GM21737 (cell line): Measurements from ENCODE around the gene GRAMD2A.

Experiments
- ATAC-seq: cut with Tn5 transposase; IDR thresholded peaks from one replicate; pipeline ENCODE4 v1.9.1; 2021; ENCODE audit warnings: mild to moderate bottlenecking, moderate library complexity; ENCODE audit not compliant: unreplicated experiment

GRAMD2A gene

DNA sequence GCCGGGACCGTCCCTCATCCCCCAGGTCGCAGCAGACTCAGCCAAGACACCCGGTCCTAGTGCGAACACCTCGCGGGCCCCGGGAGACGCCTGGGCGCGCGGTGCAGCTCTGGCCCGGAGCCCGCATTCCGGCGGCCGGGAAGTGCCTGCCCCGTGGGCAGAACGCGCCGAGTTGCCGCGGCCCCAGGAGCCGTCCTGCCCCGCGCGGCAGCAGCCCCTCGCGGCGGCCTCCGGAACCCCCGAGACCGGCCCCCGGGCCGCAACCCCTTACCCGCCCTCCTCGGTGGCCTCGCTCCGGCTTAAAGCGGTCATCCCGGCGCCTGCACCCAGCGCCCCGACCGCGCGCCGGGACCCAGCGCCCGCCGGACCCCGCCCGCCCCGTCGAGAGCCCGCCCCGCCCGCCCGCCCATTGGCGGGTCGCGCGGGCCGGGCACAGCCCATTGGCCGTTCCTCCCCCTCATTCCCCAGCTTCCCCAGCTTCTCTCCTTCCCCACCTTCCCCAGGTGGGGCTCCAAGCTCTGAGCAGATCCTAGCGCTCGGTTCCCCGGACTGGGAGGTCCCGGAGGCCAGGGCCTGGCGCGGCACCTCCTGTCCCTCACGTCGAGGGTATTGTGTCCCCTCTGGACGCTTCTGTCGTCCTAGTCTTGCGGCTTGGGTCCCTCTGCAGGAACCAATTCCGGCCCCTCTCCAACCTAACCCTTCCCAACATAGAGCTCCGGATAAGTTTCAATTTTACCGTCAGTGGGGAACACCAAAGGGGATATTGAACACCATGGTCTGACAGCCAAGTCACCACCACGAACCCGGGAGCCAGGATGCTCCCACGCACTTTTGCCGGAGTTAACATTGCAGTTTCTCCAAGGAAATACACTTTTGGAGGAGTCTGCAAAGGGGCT, at the start of gene GRAMD2A:
TSS of gene GRAMD2A (minus strand) at position 328 of the 896 bp plus-strand sequence.
- no peak for ATAC-seq

DNA sequence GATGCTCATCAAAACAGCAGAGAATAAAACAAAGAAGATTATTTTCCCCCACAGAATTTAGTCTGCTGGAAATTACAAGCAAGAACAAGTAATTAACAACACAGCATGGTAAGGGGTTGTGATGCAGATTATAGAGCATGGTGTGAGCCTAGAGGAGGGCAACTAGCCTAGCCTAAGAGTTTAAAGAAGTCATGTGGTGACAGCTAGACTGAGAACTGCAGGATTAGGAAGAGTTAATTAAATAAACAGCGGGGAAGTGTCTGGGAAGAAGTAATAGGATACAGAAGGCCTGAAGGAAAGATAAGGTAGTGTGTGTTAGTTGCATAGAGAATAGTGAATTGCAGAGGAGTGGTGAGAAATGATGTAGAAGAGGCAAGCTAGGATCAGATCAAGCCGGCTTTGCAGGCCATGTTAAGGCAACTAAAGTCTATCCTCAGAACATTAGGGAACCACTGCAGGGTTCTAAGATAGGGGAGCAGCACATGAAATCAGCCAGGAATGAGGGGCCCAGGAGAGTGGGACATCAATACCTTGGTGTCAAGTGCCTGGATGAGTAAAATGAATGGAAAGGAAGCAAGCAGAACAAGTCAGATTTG, 45.3 kb upstream of the GRAMD2A start:
- ATAC-seq, result no peak

DNA sequence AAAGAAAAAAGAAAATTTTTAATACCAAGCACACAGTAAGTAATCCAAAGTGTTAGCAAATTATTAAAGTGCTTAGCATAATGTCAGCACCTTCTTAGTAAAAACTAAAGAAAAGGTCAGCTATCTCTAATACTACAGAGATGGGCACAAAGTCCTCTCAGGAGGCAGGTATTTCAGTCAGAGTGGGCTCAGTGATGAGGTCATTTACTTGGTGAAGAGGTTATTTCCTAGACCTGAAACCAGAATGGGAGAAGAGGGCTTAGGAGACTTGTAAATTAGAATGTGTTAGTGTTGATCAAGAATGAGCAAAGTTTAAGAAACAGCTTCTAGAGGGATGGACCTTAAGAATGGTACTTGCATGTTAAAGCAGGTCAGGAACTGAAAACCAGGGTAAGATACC, 42.1 kb upstream of the GRAMD2A start:
- ATAC-seq, result no peak

DNA sequence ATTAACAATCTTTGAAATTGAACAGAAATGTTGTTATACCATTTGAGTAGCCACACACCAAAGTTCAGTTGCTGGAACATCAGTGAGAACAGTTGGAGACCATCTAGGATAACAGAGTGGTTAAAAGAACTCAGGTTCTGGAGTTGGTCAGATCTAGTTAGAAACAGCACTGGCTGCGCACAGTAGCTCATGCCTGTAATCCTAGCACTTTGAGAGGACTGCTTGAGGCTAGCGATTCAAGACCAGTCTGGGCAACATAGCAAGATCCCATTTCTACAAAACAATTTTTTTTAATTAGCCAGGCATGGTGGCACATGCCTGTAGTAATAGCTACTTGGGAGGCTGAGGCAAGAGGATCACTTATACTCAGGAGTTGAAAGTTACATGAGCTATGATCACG, 41.0 kb upstream of the GRAMD2A start:
- no peak for ATAC-seq

DNA sequence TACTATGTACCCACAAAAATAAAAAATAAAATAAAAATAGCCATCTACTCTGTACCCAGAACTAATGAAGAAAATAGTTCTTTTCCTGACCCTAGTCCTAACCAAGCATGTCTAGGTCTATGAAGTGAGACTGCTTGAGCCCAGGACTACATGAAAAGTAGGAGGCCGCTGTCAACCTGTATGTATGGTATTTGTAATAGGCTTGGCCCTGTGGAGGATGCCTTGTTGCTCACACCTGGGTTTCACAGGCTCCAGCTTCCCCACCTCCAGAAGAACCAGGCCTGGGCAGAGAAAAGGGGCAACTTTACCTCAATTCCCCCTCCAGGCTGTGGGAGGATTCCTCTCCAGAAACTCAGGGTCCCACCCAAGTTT, 40.3 kb upstream of the GRAMD2A start:
- ATAC-seq, result no peak

DNA sequence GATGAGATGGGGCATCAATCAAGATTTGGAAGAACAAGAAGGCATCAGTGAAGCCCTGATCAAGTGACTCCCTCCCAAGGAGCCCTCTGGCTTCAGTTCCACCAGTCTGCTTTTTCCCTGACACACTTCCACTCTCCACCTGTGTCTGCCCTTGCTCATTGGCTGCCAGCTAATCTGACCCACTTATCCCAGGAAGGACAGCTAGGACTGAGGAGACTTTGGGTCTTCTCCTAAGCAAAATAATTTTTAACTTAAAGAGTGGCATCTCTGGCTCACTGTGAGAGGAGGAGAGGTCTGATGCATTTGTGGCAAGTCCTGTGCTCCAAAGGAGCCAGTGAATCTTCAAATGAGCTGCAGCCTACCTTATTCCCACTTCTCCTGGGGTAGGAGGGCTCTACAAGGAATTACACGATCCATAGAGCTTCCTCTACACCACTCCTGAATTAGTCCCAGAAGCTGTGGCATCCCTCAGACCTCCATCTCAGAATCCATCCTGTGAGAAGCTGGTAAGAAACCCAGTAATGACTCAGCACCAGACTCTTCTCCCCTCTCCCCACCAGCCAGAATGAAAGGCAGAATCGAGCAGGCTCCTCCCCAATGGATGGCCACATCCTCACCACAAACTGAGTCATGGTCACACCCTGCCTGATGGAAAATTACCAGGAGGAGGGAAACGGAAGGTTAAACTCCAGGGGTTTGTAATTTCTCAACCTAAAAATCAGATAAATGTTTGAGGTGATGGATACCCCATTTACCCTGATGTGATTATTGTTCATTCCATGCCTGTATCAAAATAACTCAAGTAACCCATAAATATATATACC, 39.7 kb upstream of the GRAMD2A start:
- ATAC-seq, result peak; percentile 80

DNA sequence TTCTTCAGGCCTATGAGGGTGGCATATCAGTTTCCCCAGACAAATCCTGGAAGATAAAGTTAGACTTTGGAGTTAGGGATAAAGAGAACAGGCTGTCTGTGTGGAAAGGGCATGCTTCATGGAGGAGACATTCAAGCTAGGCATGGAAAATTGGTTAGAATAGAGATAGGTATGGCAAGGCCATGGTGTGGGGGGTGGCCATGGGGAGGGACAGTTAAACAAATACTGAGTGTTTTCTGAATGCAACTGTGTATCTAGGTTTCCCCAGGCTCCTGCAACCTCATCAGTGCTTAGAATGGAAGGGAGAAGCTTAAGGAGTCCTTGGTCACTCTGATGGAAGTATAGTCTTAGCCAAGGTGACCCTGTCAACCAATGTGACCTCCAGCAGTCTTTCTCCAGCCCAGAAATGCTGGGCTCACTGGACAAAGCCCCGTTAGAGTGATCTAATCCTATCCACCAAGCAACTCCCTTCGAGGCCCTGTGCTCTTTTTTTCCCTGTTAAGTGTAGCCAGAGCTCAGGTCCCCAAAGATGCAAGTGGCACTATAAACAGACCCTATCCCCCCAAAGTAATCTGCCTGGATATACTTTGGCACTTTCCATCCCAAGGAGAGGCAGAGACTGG, 38.9 kb upstream of the GRAMD2A start:
- no peak for ATAC-seq

DNA sequence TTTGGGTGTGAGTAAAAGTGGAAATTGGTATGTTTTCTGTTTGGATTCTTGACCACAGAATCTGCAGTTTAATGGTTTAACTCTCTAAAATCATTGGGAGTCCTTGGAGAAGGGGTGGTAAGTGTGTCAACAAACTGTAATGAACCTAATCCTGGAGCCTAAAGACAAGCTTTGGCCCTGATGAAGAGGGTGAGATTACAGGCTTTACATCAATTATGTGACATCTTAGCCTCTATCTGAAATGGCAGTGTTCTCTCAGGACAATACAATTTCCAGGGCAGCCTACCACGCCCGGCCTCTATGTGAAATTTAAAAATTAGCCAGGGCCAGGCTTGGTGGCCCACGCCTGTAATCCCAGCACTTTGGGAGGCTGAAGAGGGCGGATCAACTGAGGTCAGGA, 37.7 kb upstream of the GRAMD2A start:
- ATAC-seq, result no peak

DNA sequence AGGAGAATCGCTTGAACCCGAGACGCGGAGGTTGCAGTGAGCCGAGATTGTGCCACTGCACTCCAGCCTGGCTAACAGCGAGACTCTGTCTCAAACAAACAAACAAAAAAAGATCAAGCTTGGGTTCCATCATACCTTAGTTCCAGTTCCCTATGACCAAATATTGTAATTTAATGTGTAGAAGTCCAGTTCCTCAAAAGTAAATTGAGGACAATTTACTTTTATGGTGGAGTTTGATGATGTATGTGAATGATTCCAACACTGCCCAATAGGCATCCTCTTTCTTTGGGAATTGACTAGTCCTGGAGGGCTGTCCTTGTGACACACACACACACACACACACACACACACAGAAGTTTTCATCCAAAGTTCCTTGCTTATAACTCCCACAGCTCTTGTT, 36.2 kb upstream of the GRAMD2A start:
- no peak for ATAC-seq

DNA sequence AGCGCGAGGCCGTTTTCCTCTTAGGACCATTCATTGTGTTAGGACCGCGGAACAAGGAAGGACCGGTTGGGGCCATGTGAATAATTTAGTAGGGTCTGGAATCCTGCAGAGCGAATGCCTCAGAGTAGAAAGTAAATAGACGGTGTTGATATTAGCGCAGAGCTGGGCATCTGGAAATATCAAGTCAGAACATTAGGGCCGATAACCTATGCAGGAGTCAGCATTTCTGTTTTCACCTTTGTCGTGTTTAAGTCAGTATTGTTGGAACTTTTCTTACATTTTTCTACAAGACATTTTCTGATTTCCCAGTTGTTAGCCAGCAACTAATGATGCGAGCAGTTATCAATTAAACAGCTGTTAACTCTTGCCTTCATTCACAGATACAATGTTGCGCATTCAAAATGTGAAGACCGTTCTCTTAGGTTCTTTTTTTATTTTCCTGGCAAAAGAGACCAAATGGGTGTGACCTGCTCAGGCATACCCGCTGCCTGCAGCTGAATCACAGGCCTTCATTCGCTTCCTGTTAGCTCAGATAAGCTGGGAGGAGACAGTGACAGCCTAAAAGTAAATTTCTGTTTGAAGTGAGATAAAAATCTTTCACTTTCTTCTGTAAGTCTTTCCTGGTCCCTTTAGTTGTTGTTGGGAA, 34.4 kb upstream of the GRAMD2A start:
- no peak for ATAC-seq

DNA sequence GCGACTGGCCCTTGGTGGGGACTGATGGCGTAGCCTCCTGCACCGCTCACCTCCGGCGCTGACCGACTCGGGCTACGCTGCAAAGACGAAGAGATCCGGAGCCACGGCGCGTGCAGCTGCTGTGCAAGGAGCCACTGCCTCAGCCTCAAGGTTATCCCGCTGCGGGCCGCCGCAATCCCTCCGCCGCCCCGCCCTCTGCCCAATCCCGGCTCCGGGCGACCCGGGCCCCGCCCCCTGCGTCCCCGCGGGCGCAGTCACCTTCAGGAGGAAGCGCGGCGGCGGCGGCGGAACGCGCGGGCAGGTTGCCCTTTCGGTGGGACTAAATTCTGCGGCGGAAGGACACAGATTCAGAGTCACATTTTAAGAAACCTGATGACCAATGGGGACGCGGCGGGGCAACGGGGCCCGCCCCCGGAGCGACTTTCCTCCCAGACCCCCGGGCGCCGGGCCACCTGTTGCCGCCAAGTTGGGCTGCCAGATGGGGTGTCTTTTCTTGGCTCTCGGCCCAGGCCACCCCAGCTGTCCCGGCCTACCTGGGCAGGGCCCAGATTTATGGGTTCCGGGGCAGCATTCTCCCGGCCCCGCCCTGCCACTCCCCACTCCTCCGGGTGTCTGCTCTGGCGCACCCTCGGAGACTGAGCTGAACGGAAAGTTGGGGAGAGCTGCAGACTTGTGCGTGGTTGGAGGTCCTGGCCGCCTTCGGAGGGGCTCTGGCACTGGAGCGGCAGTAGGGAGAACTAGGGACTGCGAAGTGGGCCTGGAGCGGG, 33.7 kb upstream of the GRAMD2A start, which contains the start of gene PKM:
TSS of gene PKM (minus strand) at position 125 of the 767 bp plus-strand sequence. CDS start 12,093 bp downstream, outside the sequence.
- peak; percentile 37 for ATAC-seq

DNA sequence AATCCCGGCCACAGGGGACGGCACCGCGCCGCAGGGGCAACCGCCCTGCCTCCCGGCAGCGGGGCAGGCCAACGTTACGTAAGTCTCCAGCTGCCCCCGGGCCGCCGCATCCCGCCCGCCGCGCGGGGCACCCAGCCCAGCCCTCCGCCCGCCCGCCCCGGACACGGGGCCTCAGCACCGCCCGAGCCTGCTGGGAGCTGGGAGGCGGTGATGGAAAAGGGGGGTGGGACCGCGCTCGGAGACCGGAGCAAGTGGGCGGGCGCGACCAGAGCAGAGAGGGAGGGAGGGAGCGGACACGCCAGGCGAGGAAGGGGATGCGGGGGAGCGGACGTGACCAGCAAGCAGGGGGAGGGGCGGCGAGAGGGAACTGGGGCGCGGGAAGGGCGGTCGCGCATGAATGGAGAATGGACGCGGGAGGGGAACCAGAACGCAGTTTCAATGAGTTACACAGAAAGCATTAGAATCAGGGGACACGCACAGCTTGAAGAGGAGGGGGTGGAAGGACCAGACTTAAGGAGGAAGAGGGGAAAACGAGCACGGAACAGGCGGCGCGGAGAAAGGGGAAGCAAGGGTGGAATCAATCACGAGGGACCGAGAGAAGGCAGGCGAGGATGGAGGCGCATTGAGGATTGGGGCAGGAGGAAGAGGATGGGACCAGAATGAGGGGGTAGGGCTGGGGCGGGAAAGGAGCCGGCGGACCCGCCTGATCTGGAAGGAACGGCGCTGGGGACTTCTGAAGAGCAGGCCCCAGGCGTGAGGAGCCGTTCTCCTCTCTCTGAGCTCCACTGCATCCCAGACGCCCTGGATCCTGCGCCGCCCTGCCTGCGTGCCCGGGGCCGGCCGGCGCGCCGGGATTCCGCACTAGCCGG, 32.8 kb upstream of the GRAMD2A start:
- no peak for ATAC-seq

DNA sequence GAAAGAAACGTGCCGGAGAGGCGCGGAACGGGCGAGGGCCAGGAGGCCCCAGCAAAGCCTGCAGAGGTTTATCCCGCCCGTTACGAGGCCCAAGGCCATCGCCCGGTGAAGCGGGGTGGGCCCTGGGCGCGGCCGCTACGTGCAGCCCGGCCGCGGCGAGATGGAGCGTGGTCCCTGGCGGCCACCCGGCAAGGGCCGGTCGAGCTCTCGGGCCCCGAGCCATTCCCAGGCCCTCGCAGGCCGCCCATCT, 32.3 kb upstream of the GRAMD2A start:
- no peak for ATAC-seq

DNA sequence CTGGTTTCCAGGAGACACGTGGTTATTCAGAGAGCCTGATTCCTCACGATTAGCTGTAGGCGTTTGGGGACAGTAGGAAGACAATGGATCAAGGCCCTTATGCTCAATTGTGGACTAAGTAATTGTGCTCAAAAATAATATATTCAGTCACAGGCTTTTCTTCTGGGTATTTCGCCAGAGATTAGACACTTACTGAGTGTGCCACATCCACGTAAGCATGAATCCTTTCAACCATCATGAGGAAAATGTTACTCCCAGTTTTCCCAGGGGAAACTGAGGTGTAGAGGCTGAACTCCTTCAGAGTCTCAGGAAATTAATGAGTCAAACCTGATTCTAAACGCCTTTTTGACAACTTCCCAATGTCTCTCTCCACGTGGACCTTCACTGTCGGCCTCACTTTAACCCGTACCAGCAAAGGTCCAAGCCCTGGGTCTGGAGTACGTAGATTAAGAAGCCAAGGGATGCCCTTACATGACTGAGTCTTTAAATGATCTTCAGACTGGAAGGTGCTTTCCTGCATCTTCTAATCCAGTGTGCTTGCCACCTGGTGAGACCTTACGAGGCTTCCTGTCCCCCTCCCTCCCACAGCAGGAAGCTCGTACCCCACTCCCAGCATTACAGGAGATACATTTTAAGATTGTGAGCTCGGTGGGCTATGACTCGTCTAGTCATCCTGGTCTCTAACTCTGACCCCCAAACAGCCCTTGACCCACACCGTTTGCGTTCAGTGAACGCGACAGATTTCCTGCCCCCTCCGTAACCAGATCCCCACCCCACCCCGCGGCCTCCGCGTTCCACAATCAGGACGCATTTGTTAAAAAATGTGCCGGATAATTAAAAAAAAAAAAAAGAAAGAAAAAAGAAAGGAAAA, 31.7 kb upstream of the GRAMD2A start:
- ATAC-seq, result no peak

DNA sequence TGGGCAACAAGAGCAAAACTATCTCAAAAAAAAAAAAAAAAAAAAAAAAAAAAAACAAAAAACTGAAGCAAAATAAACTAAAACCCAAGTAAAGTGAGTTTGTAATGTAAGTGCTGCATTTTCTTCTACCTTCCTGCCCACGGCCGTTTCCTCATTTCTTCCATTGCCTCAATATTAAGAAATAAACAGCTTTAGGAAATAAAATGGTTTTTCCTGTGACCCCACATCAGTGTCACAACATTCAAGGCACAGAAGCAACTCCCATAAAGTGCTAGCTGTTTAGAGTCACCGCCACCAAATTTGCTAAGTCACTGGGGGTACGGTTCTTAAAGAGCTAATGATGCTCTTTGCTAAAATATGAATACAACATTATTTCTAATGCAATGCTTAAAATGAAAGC, 30.1 kb upstream of the GRAMD2A start:
- ATAC-seq, result no peak

DNA sequence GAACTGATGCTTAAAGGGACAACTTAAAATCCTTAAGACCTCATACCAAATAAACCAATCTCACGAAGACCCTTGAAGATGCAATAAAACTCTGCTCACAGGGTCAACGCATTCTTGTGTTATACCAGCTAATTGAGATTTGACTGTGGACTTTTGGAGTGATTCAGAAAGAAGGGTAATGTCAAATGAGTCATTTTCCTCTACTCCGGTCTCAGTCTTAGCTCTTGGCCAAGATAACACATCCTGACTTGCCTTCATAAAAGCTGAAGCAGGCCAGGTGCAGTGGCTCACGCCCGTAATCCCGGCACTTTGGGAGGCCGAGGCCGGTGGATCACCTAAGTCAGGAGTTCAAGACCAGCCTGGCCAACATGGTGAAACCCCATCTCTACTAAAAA, 29.6 kb upstream of the GRAMD2A start:
- no peak for ATAC-seq

DNA sequence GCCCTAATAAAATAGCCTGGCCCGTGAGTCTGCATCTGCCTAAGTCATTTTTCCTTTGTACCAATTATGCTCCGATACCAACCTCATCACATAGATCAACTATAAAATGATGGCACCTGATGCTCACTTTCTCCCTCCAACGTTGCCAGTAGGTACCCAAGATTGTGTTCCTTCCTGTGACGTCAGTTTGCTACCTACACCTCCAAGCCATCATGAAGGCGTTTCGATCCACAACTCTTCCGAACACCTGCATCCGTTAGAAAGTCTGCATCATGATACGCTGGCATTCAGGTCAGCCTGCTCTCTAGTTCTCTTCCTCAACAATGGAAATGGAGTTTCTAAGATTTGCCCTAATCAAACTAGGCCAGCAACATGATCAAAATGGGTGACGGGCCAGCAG, 25.7 kb upstream of the GRAMD2A start:
- no peak for ATAC-seq

DNA sequence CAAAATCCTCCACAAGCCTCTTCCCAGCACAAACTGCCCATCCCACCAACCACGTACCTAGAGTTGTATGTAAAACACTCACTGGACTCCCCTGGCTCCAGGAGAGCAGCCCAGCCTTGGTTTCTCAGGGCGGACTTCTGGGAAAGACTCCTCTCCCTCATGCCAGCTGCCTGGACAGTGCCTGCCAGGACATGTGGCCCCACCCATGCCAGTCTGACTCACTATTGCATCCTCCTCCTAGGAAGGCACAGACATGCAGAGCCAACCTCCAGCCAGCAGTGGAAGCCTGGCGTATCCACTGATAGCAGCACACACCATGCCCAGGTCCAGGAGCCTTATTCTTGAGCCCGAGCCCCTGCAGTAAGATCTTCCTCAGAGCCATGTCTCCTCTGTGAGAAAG, 24.8 kb upstream of the GRAMD2A start:
- no peak for ATAC-seq
